Glutamatergic neuron (in vitro differentiated cells): Measurements from ENCODE around the gene TBL1XR1. TPM values are rescaled to one million over a fixed set of nuclear protein-coding genes. Genes with fewer than 3 reads are reported as not detected.
"Not testable (repeated sequence)": the region's sequence is repeated elsewhere in the genome, so short reads cannot be mapped to it uniquely, and the experiment has no call there.

Source experiments
- DNase-seq: peaks from one replicate; pipeline ENCODE4 v3.0.0; 2022
- H3K27ac Mint-ChIP-seq: one replicate; pipeline ENCODE4 v1.8.0; 2020; ENCODE audit warnings: mild to moderate bottlenecking, mixed read lengths, inconsistent platforms; ENCODE audit not compliant: unreplicated experiment
- H3K27me3 Mint-ChIP-seq: one replicate; pipeline ENCODE4 v1.8.0; 2020; ENCODE audit warnings: mild to moderate bottlenecking, moderate library complexity, mixed read lengths, inconsistent platforms; ENCODE audit not compliant: unreplicated experiment
- H3K36me3 Mint-ChIP-seq: one replicate; pipeline ENCODE4 v1.8.0; 2020; ENCODE audit warnings: mild to moderate bottlenecking, mixed read lengths, inconsistent platforms; ENCODE audit not compliant: unreplicated experiment
- H3K4me1 Mint-ChIP-seq: one replicate; pipeline ENCODE4 v1.8.0; 2020; ENCODE audit warnings: mild to moderate bottlenecking, low read depth, mixed read lengths, inconsistent platforms; ENCODE audit not compliant: unreplicated experiment
- H3K4me3 Mint-ChIP-seq: one replicate; pipeline ENCODE4 v1.8.0; 2020; ENCODE audit warnings: mild to moderate bottlenecking, mixed read lengths, inconsistent platforms; ENCODE audit not compliant: unreplicated experiment
- H3K9me3 Mint-ChIP-seq: one replicate; pipeline ENCODE4 v1.8.0; 2020; ENCODE audit warnings: mild to moderate bottlenecking, moderate library complexity, mixed read lengths, inconsistent platforms; ENCODE audit not compliant: unreplicated experiment
- CTCF ChIP-seq: fragments of 200-600 bp; sonication (generic); IDR thresholded peaks from one replicate; pipeline ENCODE4 v1.5.0; 2021; ENCODE audit not compliant: partially characterized antibody, unreplicated experiment
- total RNA-seq: library from RNA; stranded (reverse); fragmentation: NEBNext Ultra II Directional; extraction: Animal tissue kit (Norgen Biotek cat#: 25700); gene quantifications from one replicate; pipeline ENCODE4 v1.2.1, GENCODE V29; 2021; ENCODE audit not compliant: unreplicated experiment

The TBL1XR1 gene
- total RNA-seq, 1 donor from 2014 or later = 101 TPM

DNA sequence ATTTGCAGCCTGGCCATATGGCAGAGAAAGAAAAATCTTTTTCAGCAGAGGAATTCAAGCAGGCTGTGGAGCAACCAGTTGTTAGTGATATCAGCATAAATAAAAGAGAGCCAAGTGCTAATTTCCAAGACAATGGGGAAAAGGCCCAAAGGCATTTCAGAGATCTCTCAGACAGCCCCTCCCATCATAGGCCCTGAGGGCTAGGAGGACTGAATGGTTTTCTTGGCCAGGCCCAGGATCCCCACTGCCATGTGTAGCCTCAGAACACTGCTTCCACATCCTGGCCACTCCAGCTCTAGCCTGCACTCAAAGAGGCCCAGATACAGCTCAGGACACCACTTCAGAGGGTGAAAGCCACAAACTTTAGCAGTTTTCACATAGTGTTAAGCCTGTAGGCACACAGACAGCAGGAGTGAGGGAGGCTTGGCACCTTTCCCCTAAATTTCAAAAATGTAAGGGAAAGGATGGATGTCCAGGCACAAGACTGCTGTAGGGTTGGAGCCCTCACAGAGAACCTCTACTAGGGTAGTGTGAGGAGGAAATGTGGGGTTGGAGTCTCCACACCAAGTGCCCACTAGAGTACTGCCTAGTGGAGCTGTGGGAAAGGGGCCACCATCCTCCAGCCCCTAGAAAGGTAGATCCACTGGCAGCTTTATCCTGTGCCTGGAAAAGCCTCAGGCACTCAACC, 191.4 kb downstream of the TBL1XR1 start:
- Mint-ChIP-seq H3K27ac (no peak overlapping the region), H3K4me3 (no peak overlapping the region), H3K4me1 (no peaks in the 10 kb centered on the region), H3K9me3 (peaks cover 13% of the 10 kb centered on the region), H3K27me3 (peaks cover 3% of the 10 kb centered on the region), H3K36me3 (peaks cover 22% of the 10 kb centered on the region)
- DNase-seq = no peak
- TF ChIP-seq CTCF = no peak

GRCh38 chr3:177000159-177000558, 197.1 kb downstream of the TBL1XR1 start:
- not testable (repeated sequence) for H3K4me1 Mint-ChIP-seq, H3K27ac Mint-ChIP-seq, H3K27me3 Mint-ChIP-seq, H3K9me3 Mint-ChIP-seq, H3K4me3 Mint-ChIP-seq, DNase-seq, H3K36me3 Mint-ChIP-seq

GRCh38 chr3:176995946-176996345, 201.3 kb downstream of the TBL1XR1 start:
- Mint-ChIP-seq H3K4me1 (peaks cover 6% of the 10 kb centered on the region), H3K27ac (no peak overlapping the region), H3K27me3 (peaks cover 2% of the 10 kb centered on the region), H3K9me3 (no peaks in the 10 kb centered on the region), H3K4me3 (no peak overlapping the region), H3K36me3 (peaks cover 10% of the 10 kb centered on the region)
- TF ChIP-seq CTCF = no peak
- DNase-seq = no peak

GRCh38 chr3:176994891-176995781, 202.1 kb downstream of the TBL1XR1 start:
- no peak for TF ChIP-seq CTCF
- H3K9me3 Mint-ChIP-seq = no peaks in the 10 kb centered on the region
- H3K36me3 Mint-ChIP-seq = peaks cover 4% of the 10 kb centered on the region
- H3K4me1 Mint-ChIP-seq = peaks cover 6% of the 10 kb centered on the region
- no peak overlapping the region for H3K27ac Mint-ChIP-seq
- H3K4me3 Mint-ChIP-seq = no peak overlapping the region
- H3K27me3 Mint-ChIP-seq = peaks cover 2% of the 10 kb centered on the region
- DNase-seq = no peak

- Mint-ChIP-seq H3K4me1 (peaks cover 6% of the 10 kb centered on the region), H3K9me3 (no peaks in the 10 kb centered on the region), H3K27ac (no peak overlapping the region), H3K36me3 (peaks cover 4% of the 10 kb centered on the region), H3K27me3 (peaks cover 2% of the 10 kb centered on the region), H3K4me3 (no peak overlapping the region)
- no peak for TF ChIP-seq CTCF
- DNase-seq = no peak
Measured at GRCh38 chr3:176994393-176994792, 202.9 kb downstream of the TBL1XR1 start.
